Stimulated activated CD8-positive, alpha-beta memory T cell treated with anti-CD3 and anti-CD28 coated beads, Interleukin-7, amount 100 ng/mL, for 24 hours (primary cell): ENCODE measurements around the gene BET1.
A peak's percentile ranks its signal among the peaks of the same experiment; 100 is the strongest.
"Not testable (repeated sequence)": the region's sequence is repeated elsewhere in the genome, so short reads cannot be mapped to it uniquely, and the experiment has no call there.

Experiments
- DNase-seq: peaks from one replicate; pipeline ENCODE4 v3.0.0-alpha.2; 2020; ENCODE audit warnings: low read depth

Gene BET1

DNA sequence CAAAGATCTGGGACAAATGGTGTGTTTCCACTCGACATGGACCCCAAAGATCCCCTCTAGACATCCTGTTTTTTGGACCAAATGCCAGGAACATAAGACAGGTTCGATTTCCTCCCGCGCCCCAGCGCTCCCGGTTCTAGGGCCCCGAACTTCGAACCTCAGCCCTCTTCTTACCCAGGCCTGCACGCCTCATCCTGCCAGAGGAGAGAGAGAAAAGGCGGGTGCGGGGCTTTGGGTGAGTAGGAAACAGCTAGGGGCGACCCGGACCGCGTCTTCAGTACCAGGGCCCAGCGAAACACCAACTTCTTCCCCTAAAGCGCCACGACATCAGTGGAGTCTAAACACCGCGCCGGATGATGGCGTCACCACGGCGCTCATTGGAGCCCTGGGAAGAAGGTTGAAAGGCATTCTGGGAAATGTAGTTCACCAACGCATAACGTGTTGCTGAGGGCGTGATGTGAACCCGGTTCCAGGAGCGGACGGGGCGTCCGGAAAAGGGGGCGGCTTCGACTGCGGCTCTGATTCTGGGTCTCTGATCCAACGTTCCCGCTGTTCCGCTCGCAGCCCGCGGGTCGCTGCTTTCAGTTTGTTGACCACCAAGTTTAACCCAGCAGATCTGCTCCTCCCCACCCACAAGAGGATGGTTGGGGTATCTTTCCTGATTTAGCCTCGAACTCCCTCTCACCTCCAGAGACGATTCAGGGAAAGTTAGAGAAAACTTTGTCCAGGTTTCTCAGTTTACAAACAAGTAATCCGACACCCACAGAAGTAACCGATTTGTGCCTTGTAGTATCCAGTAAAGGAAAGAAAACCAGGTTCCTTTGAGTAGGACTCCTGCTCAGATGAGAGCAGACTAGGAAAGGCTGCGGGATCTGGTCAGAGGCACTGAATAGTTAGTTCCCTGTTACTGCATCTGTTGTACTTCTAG is at the start of gene BET1:
BET1 (minus strand) TSS at position 332 of the 928 bp plus-strand sequence; CDS start at position 193, 139 bp downstream.
- peak; percentile 87 for DNase-seq

GRCh38 chr7:94053532-94053931 is 49.4 kb upstream of the BET1 start:
- no peak for DNase-seq

- no peak for DNase-seq
Observed at GRCh38 chr7:94052398-94053180, 48.4 kb upstream of the BET1 start.

- DNase-seq = no peak
Observed at GRCh38 chr7:94050046-94050445, 45.9 kb upstream of the BET1 start.

- no peak for DNase-seq
Observed at GRCh38 chr7:94049615-94050014, 45.5 kb upstream of the BET1 start.

GRCh38 chr7:94048755-94049154 is 44.6 kb upstream of the BET1 start:
- no peak for DNase-seq

- DNase-seq = no peak
Observed at GRCh38 chr7:94047956-94048355, 43.8 kb upstream of the BET1 start.

DNA sequence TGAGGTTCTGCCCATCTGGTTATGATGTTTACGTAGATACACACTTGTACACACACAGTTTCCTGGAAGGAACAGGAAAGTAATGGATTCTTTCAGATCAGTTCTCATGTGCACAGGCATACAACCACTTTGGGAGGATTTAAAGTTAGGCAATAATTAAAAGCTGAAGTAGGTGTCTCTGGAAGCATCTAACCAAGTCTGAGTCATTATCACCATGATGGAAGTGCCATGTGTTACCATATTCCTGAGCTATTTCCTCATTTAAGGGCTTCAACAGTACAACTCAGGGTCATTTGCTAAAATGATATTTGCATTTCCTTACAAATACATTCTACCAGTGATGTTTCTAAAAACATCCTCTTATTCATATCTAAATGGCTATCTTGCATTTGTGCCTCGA is 41.4 kb upstream of the BET1 start:
- DNase-seq = no peak

- no peak for DNase-seq
Observed at GRCh38 chr7:94044806-94045205, 40.7 kb upstream of the BET1 start.

DNA sequence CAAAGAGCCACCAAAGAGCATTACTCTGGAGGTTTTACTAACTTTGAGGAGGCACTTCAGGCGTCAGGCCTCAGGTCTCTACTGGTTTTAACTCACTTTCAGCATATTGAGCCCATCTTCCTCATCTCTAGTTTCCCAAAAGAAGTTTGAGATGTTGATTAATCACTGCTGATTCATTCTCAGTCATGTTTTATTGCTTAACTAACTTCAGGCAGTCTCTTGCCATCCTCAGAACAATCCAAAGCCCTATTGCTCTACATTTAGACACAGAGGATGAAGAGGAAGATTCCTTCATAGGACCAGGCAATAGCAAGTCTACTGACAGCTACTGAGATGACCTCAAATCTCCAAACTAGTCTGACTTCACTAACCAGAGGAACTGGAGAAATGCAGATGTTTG is 39.1 kb upstream of the BET1 start:
- DNase-seq = no peak

DNA sequence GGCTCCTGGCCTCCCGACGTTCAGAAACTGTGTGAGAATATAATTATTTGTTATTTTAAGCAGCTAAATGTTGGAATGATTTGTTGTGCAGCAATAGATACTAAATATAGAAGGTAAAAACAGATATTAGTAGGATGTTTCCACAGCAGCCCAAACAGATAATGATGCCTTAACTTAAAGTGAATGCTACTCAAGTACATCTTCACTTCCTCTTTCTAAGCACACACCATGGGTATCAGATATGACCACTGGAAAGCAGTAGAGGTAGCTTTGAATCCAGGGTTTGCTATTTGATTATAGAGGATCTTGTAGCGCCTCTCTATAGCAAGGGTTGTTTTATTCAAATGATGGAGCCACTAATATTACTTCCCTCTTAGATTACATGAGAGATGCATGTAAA is 38.2 kb upstream of the BET1 start:
- no peak for DNase-seq

DNA sequence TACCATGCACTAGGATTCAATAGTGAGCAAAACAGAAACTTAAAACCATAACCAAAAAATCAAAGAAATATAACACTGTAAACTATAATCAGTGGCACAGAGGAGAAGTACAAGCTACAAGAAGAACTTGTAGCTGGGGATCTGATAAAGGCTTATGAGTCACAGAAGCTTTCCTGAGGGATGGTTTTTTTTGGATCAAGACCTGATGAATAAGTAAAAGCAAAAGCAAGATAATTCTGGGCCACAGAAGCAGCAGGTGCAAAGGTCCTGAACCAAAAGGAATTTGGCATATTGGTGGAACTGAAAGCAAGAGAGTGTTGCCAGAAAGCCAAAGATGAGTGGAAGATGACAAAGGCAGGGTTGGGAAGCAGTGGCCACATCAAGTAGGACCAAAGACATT is 37.4 kb upstream of the BET1 start:
- no peak for DNase-seq

- DNase-seq = no peak
Observed at GRCh38 chr7:94040254-94040653, 36.1 kb upstream of the BET1 start.

DNA sequence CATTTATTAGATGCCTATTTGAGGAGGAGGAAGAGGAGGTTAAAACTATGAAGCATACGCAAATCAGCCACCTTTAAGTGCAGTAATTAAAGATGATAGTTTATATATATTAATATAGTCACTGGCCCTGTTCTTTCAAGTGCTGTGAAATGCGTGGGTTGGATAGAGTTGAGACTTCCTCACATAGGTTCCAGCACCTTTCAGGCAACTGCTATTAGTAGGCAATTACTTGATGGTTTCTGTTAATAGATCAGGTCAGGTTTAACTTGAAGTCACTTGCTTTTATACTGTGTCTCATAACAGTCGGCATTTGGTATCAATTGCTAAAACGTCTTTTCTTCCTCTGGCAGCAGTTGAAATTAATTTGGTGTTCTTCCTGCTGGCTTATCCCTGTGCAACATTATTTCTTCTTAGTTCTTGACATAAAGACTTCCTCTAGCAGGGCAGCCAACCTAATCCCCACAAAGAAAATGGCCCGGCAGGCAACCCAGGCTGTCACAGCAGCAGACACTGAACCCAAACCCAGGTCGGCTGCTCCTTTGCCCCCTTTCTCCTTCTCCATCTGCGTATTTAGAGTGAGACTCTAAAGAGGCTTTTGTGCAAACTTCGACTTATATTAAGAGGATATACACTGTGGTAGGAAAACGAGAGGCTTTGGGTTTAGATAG is 35.3 kb upstream of the BET1 start:
- no peak for DNase-seq

DNA sequence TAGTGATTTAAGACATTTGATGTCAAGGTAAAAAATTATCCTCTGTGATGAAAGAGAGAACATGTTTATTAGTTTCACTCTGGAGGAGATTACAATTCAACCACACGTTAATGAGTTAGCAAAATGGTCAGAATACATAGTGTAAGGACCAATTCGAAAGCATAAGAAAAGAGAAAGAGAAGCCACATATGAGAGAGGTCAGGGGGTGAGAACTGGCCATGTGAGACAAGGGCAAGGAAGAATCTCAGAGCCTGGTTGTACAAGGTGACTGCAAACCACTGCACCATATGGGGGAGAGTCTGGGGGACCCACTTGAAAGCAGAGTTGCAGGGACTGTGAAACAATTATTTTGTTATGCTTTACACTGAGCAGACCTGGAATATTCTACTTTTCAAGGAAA is 27.7 kb upstream of the BET1 start:
- DNase-seq = no peak

GRCh38 chr7:94030634-94031033 is 26.5 kb upstream of the BET1 start:
- DNase-seq = no peak

DNA sequence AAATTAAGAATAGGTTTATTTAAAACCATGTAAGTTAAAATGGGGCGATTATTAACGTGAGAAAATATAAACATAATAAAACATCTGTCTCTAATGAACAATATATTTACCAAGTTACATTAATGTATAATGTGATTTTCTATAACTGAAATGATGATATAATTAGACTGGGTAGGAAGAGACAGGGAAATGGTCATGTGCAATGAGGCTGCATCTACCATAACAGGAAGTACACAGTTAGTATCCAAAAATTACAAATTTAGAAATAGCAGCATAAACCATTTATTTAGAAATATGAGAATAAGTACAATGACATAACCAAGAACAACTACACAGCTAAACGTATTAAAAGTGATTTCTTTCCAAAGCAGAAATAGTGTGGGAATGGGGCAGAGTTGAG is 25.8 kb upstream of the BET1 start:
- DNase-seq = no peak

GRCh38 chr7:94028768-94029167 is 24.6 kb upstream of the BET1 start:
- DNase-seq = no peak

GRCh38 chr7:94026619-94027018 is 22.5 kb upstream of the BET1 start:
- DNase-seq = not testable (repeated sequence)

DNA sequence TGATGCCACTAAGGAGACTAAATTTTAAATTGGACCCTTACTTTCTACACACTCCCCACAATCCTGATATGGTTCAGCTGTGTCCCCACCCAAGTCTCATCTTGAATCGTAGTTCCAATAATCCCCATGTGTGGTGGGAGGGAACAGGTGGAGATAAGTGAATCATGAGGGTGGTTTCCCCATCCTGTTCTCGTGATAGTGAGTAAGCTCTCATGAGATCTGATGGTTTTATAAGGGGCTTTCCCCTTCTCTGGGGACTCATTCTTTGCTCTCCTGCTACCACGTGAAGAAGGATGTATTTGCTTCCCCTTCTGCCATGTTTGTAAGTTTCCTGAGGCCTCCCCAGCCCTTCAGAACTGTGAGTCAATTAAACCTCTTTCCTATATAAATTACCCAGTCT is 18.4 kb upstream of the BET1 start:
- no peak for DNase-seq

- no peak for DNase-seq
Observed at GRCh38 chr7:94016786-94017185, 12.6 kb upstream of the BET1 start.

DNA sequence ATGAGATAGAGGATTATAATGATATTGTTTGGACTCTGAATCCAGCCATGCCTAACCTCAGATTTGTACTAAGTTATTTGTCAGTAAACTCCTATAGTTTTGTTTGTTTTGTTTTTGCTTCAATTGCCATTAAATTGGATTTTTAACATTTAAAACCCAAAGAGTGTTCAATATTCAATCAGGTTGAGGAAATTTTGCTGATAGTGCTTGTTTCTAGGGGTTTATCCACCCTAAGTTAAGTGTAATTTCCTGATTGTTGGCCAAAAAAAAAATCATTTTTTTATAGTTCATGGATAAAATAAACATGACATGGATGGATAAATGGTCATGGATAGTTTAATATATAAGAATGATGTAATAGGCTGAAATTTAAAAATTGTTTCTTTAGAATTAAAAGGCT is 11.4 kb upstream of the BET1 start:
- no peak for DNase-seq

- no peak for DNase-seq
Observed at GRCh38 chr7:94012746-94013145, 8.6 kb upstream of the BET1 start.
